GM12878 (cell line): Measurements from ENCODE around the gene TMEM18. TPM values are rescaled to one million over a fixed set of nuclear protein-coding genes. Genes with fewer than 3 reads are reported as not detected.

Experiments
- ATF2 ChIP-seq: IDR thresholded peaks from 2 replicates; pipeline ENCODE4 v1.6.1; 2012; ENCODE audit warnings: low read length, inconsistent platforms
- ATF7 ChIP-seq: fragments of 450-650 bp; IDR thresholded peaks from 2 replicates; pipeline ENCODE4 v1.6.1; 2016; ENCODE audit warnings: low read depth, mild to moderate bottlenecking
- BHLHE40 ChIP-seq, 2 experiments: fragments of 450-650 bp in 1 of 2; IDR thresholded peaks; 2 replicates each; pipeline ENCODE4 v1.6.1; 2011 to 2017; ENCODE audit warnings: low read depth in 2 of 2, borderline replicate concordance in 1 of 2, improper control_type of control experiment in 1 of 2, low read length in 1 of 2, mild to moderate bottlenecking in 1 of 2
- CBFB ChIP-seq: IDR thresholded peaks from 2 replicates; pipeline ENCODE4 v1.6.1; 2016; ENCODE audit warnings: antibody characterized with exemption, low read depth
- CREB1 ChIP-seq: IDR thresholded peaks from 2 replicates; pipeline ENCODE4 v1.6.1; 2012; ENCODE audit warnings: low read depth, mild to moderate bottlenecking, inconsistent platforms
- E2F4 ChIP-seq: IDR thresholded peaks from 2 replicates; pipeline ENCODE4 v1.6.1; 2012; ENCODE audit warnings: low read depth, low read length, improper control_type of control experiment
- FOXK2 ChIP-seq: fragments of 450-650 bp; IDR thresholded peaks from 2 replicates; pipeline ENCODE4 v1.6.1; 2017; ENCODE audit warnings: mild to moderate bottlenecking, moderate library complexity
- IRF3 ChIP-seq: fragments of 450-650 bp; IDR thresholded peaks from 2 replicates; pipeline ENCODE4 v1.6.1; 2014; ENCODE audit warnings: mild to moderate bottlenecking
- MTA3 ChIP-seq: IDR thresholded peaks from 2 replicates; pipeline ENCODE4 v1.6.1; 2012; ENCODE audit warnings: low read length, inconsistent platforms, borderline replicate concordance
- NKRF ChIP-seq: fragments of 450-650 bp; conservative IDR thresholded peaks from 2 replicates; pipeline ENCODE4 v1.6.1; 2017; ENCODE audit warnings: mild to moderate bottlenecking, moderate library complexity
- POLR2A ChIP-seq: IDR thresholded peaks from 2 replicates; pipeline ENCODE4 v1.6.1; 2011; ENCODE audit warnings: low read depth, mild to moderate bottlenecking, low read length
- POLR2AphosphoS5 ChIP-seq: IDR thresholded peaks from 2 replicates; pipeline ENCODE4 v1.6.1; 2011; ENCODE audit warnings: mild to moderate bottlenecking, low read length, inconsistent platforms
- RAD21 ChIP-seq: IDR thresholded peaks from 2 replicates; pipeline ENCODE4 v1.6.1; 2011; ENCODE audit warnings: mild to moderate bottlenecking, low read depth, low read length, moderate library complexity; ENCODE audit not compliant: insufficient read depth
- RAD51 ChIP-seq: fragments of 450-650 bp; IDR thresholded peaks from 2 replicates; pipeline ENCODE4 v1.6.1; 2016; ENCODE audit warnings: moderate library complexity, mild to moderate bottlenecking, inconsistent platforms
- SKIL ChIP-seq: fragments of 450-650 bp; IDR thresholded peaks from 2 replicates; pipeline ENCODE4 v1.6.1; 2017; ENCODE audit warnings: mild to moderate bottlenecking, low read depth, inconsistent platforms; ENCODE audit not compliant: poor library complexity, severe bottlenecking
- SMC3 ChIP-seq: IDR thresholded peaks from 2 replicates; pipeline ENCODE4 v1.6.1; 2011; ENCODE audit warnings: low read length, improper control_type of control experiment, borderline replicate concordance
- SUZ12 ChIP-seq: fragments of 200-600 bp; sonication (generic); IDR thresholded peaks from one replicate; pipeline ENCODE4 v1.6.1; 2018; ENCODE audit warnings: antibody characterized with exemption, mild to moderate bottlenecking; ENCODE audit not compliant: unreplicated experiment
- TCF12 ChIP-seq: IDR thresholded peaks from 2 replicates; pipeline ENCODE4 v1.6.1; 2011; ENCODE audit warnings: low read depth, mild to moderate bottlenecking, low read length
- USF1 ChIP-seq: IDR thresholded peaks from 2 replicates; pipeline ENCODE4 v1.6.1; 2011; ENCODE audit warnings: borderline replicate concordance, low read depth, mild to moderate bottlenecking, moderate library complexity, mixed read lengths, low read length; ENCODE audit not compliant: insufficient read depth; ENCODE audit errors: extremely low read length
- ZNF24 ChIP-seq: fragments of 450-650 bp; IDR thresholded peaks from 2 replicates; pipeline ENCODE4 v1.6.1; 2017; ENCODE audit warnings: antibody characterized with exemption, mild to moderate bottlenecking
- polyA plus RNA-seq, 11 experiments: library from polyadenylated mRNA; depleted of rRNA in 4 of 11; unstranded in 6 of 11; stranded (reverse) in 5 of 11; fragments of >200 nt; fragmentation: Nextera tagmentation in 4 of 11; fragmentation: Illumina TruSeq in 1 of 11; extraction: Ambion mirVana in 4 of 11; extraction: Trizol in 1 of 11; gene quantifications; 1 replicate in 1 of 11; 2 replicates in 10 of 11; pipeline versions ENCODE4 v1.2.1 to v1.2.3, GENCODE V29; 2011 to 2016; ENCODE audit warnings: inconsistent platforms in 2 of 11, missing spikeins in 2 of 11, low read depth in 1 of 11
- total RNA-seq, 4 experiments: library from RNA; depleted of rRNA in 3 of 4; stranded (reverse); fragments of >200 nt in 3 of 4; fragmentation: Illumina TruSeq in 1 of 4; extraction: Trizol in 1 of 4; gene quantifications; 2 replicates each; pipeline versions ENCODE4 v1.2.1 to v1.2.3, GENCODE V29; 2013 to 2021

The TMEM18 gene
- total and polyA plus RNA-seq, 10 of the 15 experiments (the other 5 are each of a cell fraction or from before 2014, with no cell fraction given), result 11.2 to 56.3 (median 26.0) TPM

- TF ChIP-seq SMC3 (no peak), MTA3 (no peak), E2F4 (no peak), CBFB (no peak), ZNF24 (no peak), CREB1 (no peak), TCF12 (peak; percentile 44; the same call in 1 of the 2 replicates), SUZ12 (no peak), ATF2 (no peak), NKRF (no peak), POLR2A (no peak), BHLHE40 (IDR thresholded peaks at IDR 0.05; ENCODE audit: borderline replicate concordance in 1 of 2, low read depth in 2 of 2, low read length in 1 of 2) (peak; percentile 66 to 85; a peak in 3 of 4 replicates), IRF3 (no peak), SKIL (no peak), ATF7 (peak; percentile 52; the same call in 1 of the 2 replicates), POLR2AphosphoS5 (no peak), RAD51 (peak; percentile 76), USF1 (no peak), RAD21 (no peak), FOXK2 (no peak)
These were observed 19.3 kb upstream of the TMEM18 start (continued) for GRCh38 chr2:696463-696862.
